ENCODE results near the gene ADAMTS14. TPM values are rescaled to one million over a fixed set of nuclear protein-coding genes. Genes with fewer than 3 reads are reported as not detected.

ADAMTS14 gene
- total and polyA plus RNA-seq, 11 donors: 0.11 to 3.8 (median 0.37) TPM; not detected in 1

DNA sequence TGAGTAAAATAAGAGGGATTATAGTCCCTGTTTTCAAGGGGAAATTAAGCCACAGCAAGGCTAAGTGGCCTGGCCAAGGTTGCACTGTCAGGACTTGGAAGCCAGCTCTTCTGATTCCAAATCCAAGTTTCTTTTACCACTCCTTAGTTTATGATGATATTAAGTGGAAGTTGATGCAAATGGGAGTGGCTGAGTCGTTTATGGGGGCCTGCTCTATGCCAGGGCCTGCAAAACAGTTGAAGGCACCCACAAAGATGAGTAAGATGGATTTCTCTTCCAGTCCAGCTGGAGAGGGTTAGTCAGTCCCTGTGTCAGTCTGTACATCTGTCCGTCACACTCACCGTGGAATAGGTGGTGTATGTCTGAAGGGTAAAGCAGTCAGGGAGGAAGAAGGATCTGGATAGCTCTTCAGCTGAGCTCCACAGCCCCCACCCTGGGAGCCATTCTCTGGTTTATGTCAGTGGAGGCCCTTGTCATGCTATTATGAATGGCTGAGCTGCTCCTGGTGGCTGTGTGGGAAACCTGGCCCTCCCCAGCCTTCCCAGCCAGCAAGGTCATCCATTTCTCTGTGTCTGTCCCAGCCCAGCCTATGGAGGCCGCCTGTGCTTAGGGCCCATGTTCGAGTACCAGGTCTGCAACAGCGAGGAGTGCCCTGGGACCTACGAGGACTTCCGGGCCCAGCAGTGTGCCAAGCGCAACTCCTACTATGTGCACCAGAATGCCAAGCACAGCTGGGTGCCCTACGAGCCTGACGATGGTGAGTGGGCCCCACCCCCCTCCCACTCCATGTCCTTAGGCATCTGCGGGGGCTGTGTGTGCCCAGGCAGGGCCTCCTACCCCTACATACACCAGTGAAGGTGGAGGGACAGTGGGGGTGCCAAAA is 68.3 kb downstream of the ADAMTS14 start:
- H3K27ac ChIP-seq: no peak overlapping the region
- no peaks in the 10 kb centered on the region for H3K36me3 ChIP-seq
- DNase-seq: peak in 2 of 5 donors; percentile 16 to 40
- no peak for TF ChIP-seq POLR2A (IDR thresholded peaks at IDR 0.05)
- TF ChIP-seq, protein P1, sequence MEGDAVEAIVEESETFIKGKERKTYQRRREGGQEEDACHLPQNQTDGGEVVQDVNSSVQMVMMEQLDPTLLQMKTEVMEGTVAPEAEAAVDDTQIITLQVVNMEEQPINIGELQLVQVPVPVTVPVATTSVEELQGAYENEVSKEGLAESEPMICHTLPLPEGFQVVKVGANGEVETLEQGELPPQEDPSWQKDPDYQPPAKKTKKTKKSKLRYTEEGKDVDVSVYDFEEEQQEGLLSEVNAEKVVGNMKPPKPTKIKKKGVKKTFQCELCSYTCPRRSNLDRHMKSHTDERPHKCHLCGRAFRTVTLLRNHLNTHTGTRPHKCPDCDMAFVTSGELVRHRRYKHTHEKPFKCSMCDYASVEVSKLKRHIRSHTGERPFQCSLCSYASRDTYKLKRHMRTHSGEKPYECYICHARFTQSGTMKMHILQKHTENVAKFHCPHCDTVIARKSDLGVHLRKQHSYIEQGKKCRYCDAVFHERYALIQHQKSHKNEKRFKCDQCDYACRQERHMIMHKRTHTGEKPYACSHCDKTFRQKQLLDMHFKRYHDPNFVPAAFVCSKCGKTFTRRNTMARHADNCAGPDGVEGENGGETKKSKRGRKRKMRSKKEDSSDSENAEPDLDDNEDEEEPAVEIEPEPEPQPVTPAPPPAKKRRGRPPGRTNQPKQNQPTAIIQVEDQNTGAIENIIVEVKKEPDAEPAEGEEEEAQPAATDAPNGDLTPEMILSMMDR (IDR thresholded peaks at IDR 0.05): no peak
- 83 to 91% (median 85%) methylated on average over 9 to 12 of the region's 12 CpGs for WGBS, 4 donors
- no peak overlapping the region for H3K4me3 ChIP-seq
- H3K9me3 ChIP-seq: peaks cover 0 to 6% (median 0%) of the 10 kb centered on the region in 12 donors
- H3K27me3 ChIP-seq: no peaks in the 10 kb centered on the region
- H3K4me1 ChIP-seq: peaks cover 0 to 41% (median 16%) of the 10 kb centered on the region in 12 donors
- intact Hi-C loops (cut with DNase I): loop anchor here in 2 of 10 donors (5.0 to 10.0 kb wide), 2 partner anchors 66 to 68 kb away; partner anchors contain the start of gene ADAMTS14 (in 2 of the 2)
- no peak for ATAC-seq

DNA sequence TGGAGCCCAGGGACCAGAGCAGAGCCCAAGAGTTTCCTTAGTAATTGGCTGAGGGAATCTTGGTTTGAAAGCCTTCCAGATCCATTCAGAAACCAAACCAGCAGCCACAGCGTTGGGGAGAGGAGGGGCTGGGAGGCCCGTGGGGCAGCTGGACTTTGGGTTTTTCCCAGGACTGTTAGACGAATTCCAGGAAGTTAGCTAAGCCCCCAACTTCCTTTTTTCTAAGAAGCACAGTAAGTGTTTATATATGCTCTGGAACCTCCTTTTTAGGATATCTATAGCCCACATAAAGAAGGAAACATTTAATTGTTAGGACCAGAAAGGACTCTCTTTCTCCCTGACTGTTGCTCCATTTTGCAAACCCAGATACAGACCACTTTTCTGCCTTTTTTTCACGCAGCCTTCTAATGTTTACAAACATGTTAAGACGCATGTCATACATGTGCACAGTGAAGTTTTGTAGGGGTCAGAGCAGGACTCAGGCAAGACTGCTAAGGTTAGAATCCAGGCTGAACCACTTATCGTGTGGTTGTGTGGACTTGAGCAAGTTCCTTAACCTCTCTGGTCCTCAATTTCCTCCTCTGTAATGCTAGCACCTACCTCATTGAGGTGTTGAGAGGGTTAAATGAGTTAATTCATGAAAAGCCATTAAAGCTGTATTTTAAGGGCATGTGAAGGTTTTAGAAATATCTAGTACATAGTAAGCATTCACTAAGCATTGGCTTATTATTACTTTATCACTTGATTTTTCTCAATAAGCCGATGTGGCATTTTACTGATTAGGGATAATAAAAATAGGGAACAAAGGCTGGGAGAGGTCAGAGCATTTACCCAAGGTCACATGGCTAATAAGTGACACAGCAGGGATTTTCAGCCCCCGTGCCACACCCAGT is 70.5 kb downstream of the ADAMTS14 start:
- peaks cover 0 to 41% (median 20%) of the 10 kb centered on the region in 12 donors for H3K4me1 ChIP-seq
- no peaks in the 10 kb centered on the region for H3K27me3 ChIP-seq
- TF ChIP-seq, protein P1 (IDR thresholded peaks at IDR 0.05): no peak
- TF ChIP-seq POLR2A (IDR thresholded peaks at IDR 0.05): no peak
- H3K36me3 ChIP-seq: no peaks in the 10 kb centered on the region
- H3K27ac ChIP-seq: peak overlapping the region in 8 of 12 donors; percentile 31 to 86 (median 49)
- DNase-seq: peak; percentile 54 to 75 (median 62)
- 46 to 61% (median 53%) methylated on average over 8 of the region's 8 CpGs for WGBS, 4 donors
- no peak overlapping the region for H3K4me3 ChIP-seq
- H3K9me3 ChIP-seq: peaks cover 0 to 10% (median 0%) of the 10 kb centered on the region in 12 donors
- intact Hi-C loops (cut with DNase I): loop anchor here in 2 of 10 donors (5.0 to 10.0 kb wide), 2 partner anchors 68 to 70 kb away; partner anchors contain the start of gene ADAMTS14 (in 2 of the 2)
- ATAC-seq: peak in 3 of 4 donors; percentile 38 to 88 (median 72)

- WGBS, 4 donors: 88 to 92% (median 89%) methylated on average over 15 to 17 of the region's 17 CpGs
- peaks cover 0 to 41% (median 20%) of the 10 kb centered on the region in 12 donors for H3K4me1 ChIP-seq
- TF ChIP-seq POLR2A (IDR thresholded peaks at IDR 0.05): no peak
- TF ChIP-seq, protein P1 (IDR thresholded peaks at IDR 0.05): no peak
- intact Hi-C loops (cut with DNase I): loop anchor here in 2 of 10 donors (5.0 to 10.0 kb wide), 2 partner anchors 69 to 71 kb away; partner anchors contain the start of gene ADAMTS14 (in 2 of the 2)
- no peaks in the 10 kb centered on the region for H3K27me3 ChIP-seq
- H3K4me3 ChIP-seq: no peak overlapping the region
- H3K9me3 ChIP-seq: peaks cover 0 to 10% (median 0%) of the 10 kb centered on the region in 12 donors
- H3K36me3 ChIP-seq: no peaks in the 10 kb centered on the region
- peak in 1 of 5 donors; percentile 61 for DNase-seq
- peak overlapping the region in 3 of 12 donors; percentile 39 to 86 (median 64) for H3K27ac ChIP-seq
- ATAC-seq: no peak
Measured at GRCh38 chr10:70743430-70743788, 71.1 kb downstream of the ADAMTS14 start.
